Lower leg skin (tissue), 3 donors: ENCODE results near the gene RNF152.

Source experiments
- CTCF ChIP-seq, 3 donors: fragments of 450-650 bp; IDR thresholded peaks; one replicate each; pipeline ENCODE4 v1.5.1; 2016; ENCODE audit warnings: antibody characterized with exemption in 3 of 3, mild to moderate bottlenecking in 3 of 3, moderate library complexity in 2 of 3
- POLR2A ChIP-seq, 2 donors: fragments of 450-650 bp; IDR thresholded peaks; one replicate each; pipeline ENCODE4 v1.6.1; 2016 to 2017; ENCODE audit warnings: antibody characterized with exemption in 2 of 2, mild to moderate bottlenecking in 1 of 2, moderate library complexity in 1 of 2

- no peak for TF ChIP-seq CTCF (IDR thresholded peaks at IDR 0.05)
- TF ChIP-seq POLR2A (IDR thresholded peaks at IDR 0.05): no peak
Observed at GRCh38 chr18:61892683-61893308, at the start of gene RNF152.
